Stomach (tissue), 9 donors: ENCODE results near the gene DNAJC30. TPM values are rescaled to one million over a fixed set of nuclear protein-coding genes. Genes with fewer than 3 reads are reported as not detected.
A peak's percentile ranks its signal among the peaks of the same experiment; 100 is the strongest.
"Not testable (repeated sequence)": the region's sequence is repeated elsewhere in the genome, so short reads cannot be mapped to it uniquely, and the experiment has no call there.

Experiments used
- DNase-seq, 2 donors: peaks; one replicate each; pipeline versions ENCODE4 v3.0.0 to v3.0.0-alpha.2; 2013 to 2019
- H3K27ac ChIP-seq, 5 donors: fragments of 200-600 bp in 4 of 5; sonication (generic) in 4 of 5; one replicate each; pipeline ENCODE4 v1.5.1; 2013 to 2019; ENCODE audit warnings: mild to moderate bottlenecking in 1 of 5, moderate library complexity in 1 of 5
- H3K27me3 ChIP-seq, 3 donors: fragments of 200-600 bp; sonication (generic); one replicate each; pipeline ENCODE4 v1.5.1; 2017 to 2019; ENCODE audit warnings: mixed run types in 1 of 3
- H3K36me3 ChIP-seq, 4 donors: fragments of 200-600 bp; sonication (generic); 1 replicate in 3 of 4; 2 replicates in 1 of 4; pipeline ENCODE4 v1.5.1; 2016 to 2019
- H3K4me1 ChIP-seq, 4 donors: fragments of 200-600 bp; sonication (generic); one replicate each; pipeline ENCODE4 v1.5.1; 2016 to 2019
- H3K4me3 ChIP-seq, 4 donors: fragments of 200-600 bp; sonication (generic) in 3 of 4; one replicate each; pipeline ENCODE4 v1.5.1; 2016 to 2019; ENCODE audit warnings: mild to moderate bottlenecking in 1 of 4
- H3K9me3 ChIP-seq, 4 donors: fragments of 200-600 bp; sonication (generic); one replicate each; pipeline ENCODE4 v1.5.1; 2016 to 2019
- EP300 ChIP-seq: sonication (generic); formaldehyde crosslinking; IDR thresholded peaks from one replicate; pipeline ENCODE4 v1.6.1; 2017; ENCODE audit warnings: antibody characterized with exemption
- POLR2A ChIP-seq, 4 donors: fragments of 450-650 bp; IDR thresholded peaks; one replicate each; pipeline ENCODE4 v1.6.1; 2016; ENCODE audit warnings: antibody characterized with exemption in 4 of 4, control low read depth in 2 of 4, mild to moderate bottlenecking in 1 of 4, moderate library complexity in 1 of 4
- POLR2AphosphoS5 ChIP-seq, 3 donors: sonication (generic); formaldehyde crosslinking; IDR thresholded peaks; one replicate each; pipeline ENCODE4 v1.6.1; 2016; ENCODE audit warnings: antibody characterized with exemption in 3 of 3
- WGBS, 5 donors: extraction: QIAGEN DNeasy Blood & Tissue Kit in 3 of 5; methylation state at CpG; one replicate each; pipeline versions ENCODE4 v1.1.5 to v1.1.7; 2013 to 2018; 5-methylcytosine and 5-hydroxymethylcytosine counted together
- intact Hi-C: fragments of 100-400 bp; cut with DNase I; formaldehyde crosslinking; loops from one replicate; pipeline ENCODE4 v1.15.1; 2023; ENCODE audit warnings: low total_unique reads
- polyA plus RNA-seq, 3 donors: library from polyadenylated mRNA; stranded (reverse); fragments of 200-250 nt; gene quantifications; one replicate each; pipeline ENCODE4 v1.2.3, GENCODE V29; 2013
- total RNA-seq, 5 donors: library from RNA; depleted of rRNA; stranded (reverse); fragments of >200 nt; gene quantifications; one replicate each; pipeline versions ENCODE4 v1.1.0 to v1.2.3, GENCODE V29; 2014 to 2016
- TF ChIP-seq, protein P1 (sequence below), 7 experiments: fragments of 450-650 bp in 4 of 7; fragments of 200-600 bp in 3 of 7; sonication (generic) in 3 of 7; IDR thresholded peaks; one replicate each; pipeline ENCODE4 v1.5.1; 2016 to 2019; ENCODE audit warnings: antibody characterized with exemption in 7 of 7, control low read depth in 2 of 7, mild to moderate bottlenecking in 1 of 7
- donor health status: healthy with polysubstance abuse.
- donor health status: Bipolar disorder and iron deficiency.
- donor health status: healthy.

The DNAJC30 gene
- total and polyA plus RNA-seq, 8 donors, result 1.2 to 11.3 (median 5.7) TPM; not detected in 1

DNA sequence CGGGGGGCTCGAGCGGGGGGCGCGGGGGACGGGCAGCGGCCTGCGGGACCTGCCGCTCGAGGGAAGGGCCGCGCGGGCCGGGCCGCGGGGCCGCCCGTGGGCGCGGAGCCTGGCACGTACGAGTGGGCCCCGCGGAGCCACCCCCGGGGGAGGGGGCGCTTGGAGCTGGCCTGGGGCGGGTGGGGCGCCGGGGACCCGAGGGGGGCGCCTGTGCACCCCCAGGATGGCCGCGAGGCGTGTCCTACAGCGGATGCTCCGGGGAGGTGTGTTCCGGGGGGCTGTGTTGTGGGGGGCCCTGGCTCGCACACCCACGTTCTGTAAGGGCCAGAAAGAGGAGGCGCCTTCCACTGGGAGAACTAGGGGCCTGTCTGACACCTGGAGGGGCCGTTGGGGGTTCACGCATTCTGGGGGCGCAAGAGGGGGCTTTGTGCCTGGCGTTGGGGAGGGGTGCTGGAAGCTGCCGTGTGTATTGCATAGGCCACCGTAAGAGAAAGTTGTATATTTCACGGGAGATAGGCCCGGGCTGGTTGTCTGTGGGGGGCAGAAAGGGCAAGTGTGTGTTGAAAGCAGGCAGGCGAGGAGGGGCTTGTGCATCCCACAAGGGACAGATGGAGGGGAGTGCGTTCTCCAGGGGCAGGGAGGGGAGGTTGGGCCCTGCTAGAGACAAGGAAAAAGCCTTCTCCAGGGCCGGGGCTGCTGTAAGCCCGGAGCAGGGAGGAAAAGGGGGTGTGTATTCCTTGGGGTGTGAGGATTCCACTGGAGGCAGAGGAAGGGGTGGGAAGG is 15.0 kb downstream of the DNAJC30 start:
- 1 to 5% (median 2%) methylated on average over 12 to 52 of the region's 52 CpGs for WGBS, 5 donors
- H3K9me3 ChIP-seq, result peaks cover 0 to 2% (median 1%) of the 10 kb centered on the region in 4 donors
- peak overlapping the region; percentile 64 to 85 (median 66) for H3K4me3 ChIP-seq
- peak in 1 of 2 donors; percentile 56 for DNase-seq
- intact Hi-C loops, result no loop called here
- H3K27ac ChIP-seq, result peak overlapping the region in 2 of 5 donors; percentile 67 to 77
- H3K4me1 ChIP-seq, result peaks cover 18 to 27% (median 22%) of the 10 kb centered on the region in 4 donors
- no peak for TF ChIP-seq EP300
- TF ChIP-seq POLR2AphosphoS5 (IDR thresholded peaks at IDR 0.05), result no peak
- no peak for TF ChIP-seq POLR2A (IDR thresholded peaks at IDR 0.05)
- TF ChIP-seq, protein P1, sequence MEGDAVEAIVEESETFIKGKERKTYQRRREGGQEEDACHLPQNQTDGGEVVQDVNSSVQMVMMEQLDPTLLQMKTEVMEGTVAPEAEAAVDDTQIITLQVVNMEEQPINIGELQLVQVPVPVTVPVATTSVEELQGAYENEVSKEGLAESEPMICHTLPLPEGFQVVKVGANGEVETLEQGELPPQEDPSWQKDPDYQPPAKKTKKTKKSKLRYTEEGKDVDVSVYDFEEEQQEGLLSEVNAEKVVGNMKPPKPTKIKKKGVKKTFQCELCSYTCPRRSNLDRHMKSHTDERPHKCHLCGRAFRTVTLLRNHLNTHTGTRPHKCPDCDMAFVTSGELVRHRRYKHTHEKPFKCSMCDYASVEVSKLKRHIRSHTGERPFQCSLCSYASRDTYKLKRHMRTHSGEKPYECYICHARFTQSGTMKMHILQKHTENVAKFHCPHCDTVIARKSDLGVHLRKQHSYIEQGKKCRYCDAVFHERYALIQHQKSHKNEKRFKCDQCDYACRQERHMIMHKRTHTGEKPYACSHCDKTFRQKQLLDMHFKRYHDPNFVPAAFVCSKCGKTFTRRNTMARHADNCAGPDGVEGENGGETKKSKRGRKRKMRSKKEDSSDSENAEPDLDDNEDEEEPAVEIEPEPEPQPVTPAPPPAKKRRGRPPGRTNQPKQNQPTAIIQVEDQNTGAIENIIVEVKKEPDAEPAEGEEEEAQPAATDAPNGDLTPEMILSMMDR (IDR thresholded peaks at IDR 0.05), result no peak
- no peaks in the 10 kb centered on the region for H3K36me3 ChIP-seq
- peaks cover 0 to 20% (median 5%) of the 10 kb centered on the region in 3 donors for H3K27me3 ChIP-seq

DNA sequence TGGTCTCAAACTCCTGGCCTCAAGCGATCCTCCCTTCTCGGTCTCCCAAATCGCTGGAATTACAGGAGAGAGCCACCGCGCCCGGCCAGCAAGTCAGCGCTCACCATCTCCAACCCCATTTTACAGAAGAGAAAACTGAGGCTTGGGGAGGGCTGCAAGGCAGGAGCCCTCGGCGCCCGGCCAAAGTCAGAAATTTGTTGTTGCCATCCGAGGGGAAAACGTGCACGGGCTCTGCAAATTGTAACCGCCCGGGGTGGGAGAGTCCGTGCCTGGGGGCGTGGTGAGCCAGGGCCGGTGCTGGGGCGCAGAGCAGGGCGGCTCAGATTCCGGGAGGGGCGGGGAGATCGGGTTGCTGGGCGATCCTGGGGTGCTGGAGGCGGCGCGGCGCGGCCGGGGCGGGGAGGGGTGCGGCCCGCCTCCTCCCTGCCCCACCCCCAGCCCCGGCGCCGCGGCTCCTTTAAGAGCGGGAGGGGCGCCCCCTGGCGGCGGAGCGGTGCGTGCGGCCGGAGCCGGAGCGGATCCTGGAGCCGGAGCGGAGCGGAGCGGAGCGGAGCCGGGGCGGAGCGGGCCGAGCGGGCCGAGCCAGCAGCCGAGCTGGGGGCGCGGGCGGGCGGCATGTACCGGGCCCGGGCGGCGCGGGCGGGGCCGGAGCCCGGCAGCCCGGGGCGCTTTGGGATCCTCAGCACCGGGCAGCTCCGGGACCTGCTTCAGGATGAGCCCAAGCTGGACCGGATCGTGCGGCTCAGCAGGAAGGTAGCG is 15.7 kb downstream of the DNAJC30 start, which contains the start of gene VPS37D:
Gene VPS37D (plus strand): TSS at position 488 of the 759 bp plus-strand sequence. CDS start 128 bp downstream, at position 616.
- Histone ChIP-seq H3K4me1 (peaks cover 18 to 27% (median 22%) of the 10 kb centered on the region in 4 donors), H3K4me3 (peak within 1 kb of the TSS; percentile 64 to 85 (median 66)), H3K27me3 (peaks cover 0 to 27% (median 5%) of the 10 kb centered on the region in 3 donors), H3K36me3 (no peaks in the 10 kb centered on the region), H3K9me3 (peaks cover 0 to 10% (median 7%) of the 10 kb centered on the region in 4 donors), H3K27ac (peak within 1 kb of the TSS in 2 of 5 donors; percentile 67 to 77)
- peak; percentile 96 to 97 for DNase-seq
- TF ChIP-seq POLR2A (IDR thresholded peaks at IDR 0.05) (no peak), POLR2AphosphoS5 (IDR thresholded peaks at IDR 0.05) (peak in 2 of 3 donors; percentile 15 to 31)
- TF ChIP-seq, protein P1 (IDR thresholded peaks at IDR 0.05), result peak in 3 of 7 experiments; percentile 76 to 97 (median 79)
- 2 to 13% (median 4%) methylated on average over 13 to 79 of the region's 79 CpGs for WGBS, 5 donors
- intact Hi-C loops, result no loop called here

DNA sequence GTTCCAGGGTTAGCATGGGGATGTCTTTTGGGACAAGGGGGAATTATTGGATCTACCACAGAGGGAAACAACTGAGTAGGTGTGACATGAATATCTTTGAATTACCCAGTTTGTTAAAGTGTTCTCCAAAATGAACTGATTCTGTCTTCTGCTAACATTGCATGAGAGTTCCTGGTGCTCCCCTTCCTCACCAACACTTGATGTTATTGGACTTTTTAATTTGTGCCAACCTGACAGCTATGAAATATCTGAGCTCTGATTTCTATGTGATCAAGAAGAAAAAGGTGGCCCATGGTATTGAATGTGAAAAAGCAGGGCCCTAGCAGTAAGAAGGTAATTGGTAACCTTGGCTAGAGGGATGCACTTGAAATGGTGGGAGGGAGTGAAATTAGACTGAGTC is 20.2 kb downstream of the DNAJC30 start:
- H3K4me3 ChIP-seq, result no peak overlapping the region
- H3K9me3 ChIP-seq, result peaks cover 0 to 10% (median 7%) of the 10 kb centered on the region in 4 donors
- H3K27ac ChIP-seq, result no peak overlapping the region
- H3K27me3 ChIP-seq, result peaks cover 0 to 23% (median 0%) of the 10 kb centered on the region in 3 donors
- no peaks in the 10 kb centered on the region for H3K36me3 ChIP-seq
- peaks cover 5 to 12% (median 7%) of the 10 kb centered on the region in 4 donors for H3K4me1 ChIP-seq
- no peak for DNase-seq
- intact Hi-C loops, result no loop called here
- TF ChIP-seq POLR2AphosphoS5 (IDR thresholded peaks at IDR 0.05) (no peak), EP300 (no peak), POLR2A (IDR thresholded peaks at IDR 0.05) (no peak)
- TF ChIP-seq, protein P1 (IDR thresholded peaks at IDR 0.05), result no peak

DNA sequence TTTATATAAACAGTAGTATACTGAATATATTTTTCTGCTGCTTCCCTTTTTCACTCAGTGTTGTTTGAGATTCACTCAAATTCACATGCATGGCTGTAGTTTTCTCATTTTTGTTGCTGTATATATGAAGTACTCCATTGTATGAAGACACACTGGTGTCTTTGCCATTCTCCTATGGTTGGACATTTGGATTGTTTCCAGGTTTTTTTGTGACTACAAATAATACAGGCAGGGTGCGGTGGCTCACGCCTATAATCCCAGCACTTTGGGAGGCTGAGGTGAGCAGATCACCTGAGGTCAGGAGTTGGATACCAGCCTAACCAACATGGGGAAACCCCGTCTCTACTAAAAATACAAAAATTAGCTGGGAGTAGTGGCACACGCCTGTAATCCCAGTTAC is 22.7 kb downstream of the DNAJC30 start:
- H3K36me3 ChIP-seq, H3K4me1 ChIP-seq, DNase-seq, H3K27ac ChIP-seq, intact Hi-C loops, H3K4me3 ChIP-seq: not testable (repeated sequence)
- Histone ChIP-seq H3K27me3 (peaks cover 0 to 30% (median 0%) of the 10 kb centered on the region in 3 donors), H3K9me3 (peaks cover 0 to 10% (median 7%) of the 10 kb centered on the region in 4 donors)
- WGBS, 5 donors, result 27 to 49% (median 35%) methylated on average over 4 of the region's 4 CpGs
